Measurements from ENCODE around the gene ZCCHC8. TPM values are rescaled to one million over a fixed set of nuclear protein-coding genes. Genes with fewer than 3 reads are reported as not detected.

ZCCHC8 gene
- 51.3 TPM for total RNA-seq

GRCh38 chr12:122500685-122501488, at the start of gene ZCCHC8:
TSS of gene ZCCHC8 (minus strand) at chr12:122500932. CDS start at chr12:122500840, 92 bp downstream.

GRCh38 chr12:122526683-122527477, 26.1 kb upstream of the ZCCHC8 start, which contains the start of the genes KNTC1 and RSRC2:
TSS of gene KNTC1 (plus strand) at chr12:122527249. CDS start at chr12:122530064, 2,815 bp downstream.
TSS of gene RSRC2 (minus strand) at chr12:122526936. CDS start at chr12:122526853, 83 bp downstream.

GRCh38 chr12:122421821-122422729, 78.7 kb downstream of the ZCCHC8 start, which contains the start of gene CLIP1:
TSS of gene CLIP1 (minus strand) at chr12:122422669. CDS start at chr12:122380452, 42,217 bp downstream.

Small RNAs within 50 kb of the gene (small RNA-seq; reads per million reads assigned to genes)
- gene RF00411 (ENCODE audit: low replicate concordance) = 0.21 reads per million

Other genes with a start within 250 kb of the ZCCHC8 start
- 22.5 TPM for gene VPS33A, start 234.4 kb downstream of the ZCCHC8 start, total RNA-seq
- 146 TPM for gene CLIP1, start 78.3 kb downstream of the ZCCHC8 start, total RNA-seq
- 127 TPM for gene RSRC2, start 26.0 kb upstream of the ZCCHC8 start, total RNA-seq
- 94.2 TPM for gene KNTC1, start 26.3 kb upstream of the ZCCHC8 start, total RNA-seq
- gene HCAR2, start 202.4 kb upstream of the ZCCHC8 start, total RNA-seq = not detected
- gene HCAR3, start 215.9 kb upstream of the ZCCHC8 start, total RNA-seq = not detected
- 0.31 TPM for gene HCAR1, start 229.9 kb upstream of the ZCCHC8 start, total RNA-seq

All from parietal lobe (tissue), 2 donors.